BLaER1 treated with 17β-estradiol and CSF1 and Interleukin-3, amounts not matched to agents 10 nM and 100 nM (cell line): ENCODE results near the gene TFF3.

Source experiments
- H3K27ac ChIP-seq, 11 experiments: shearing (Covaris generic); formaldehyde crosslinking; 2 replicates each; pipeline ENCODE4 v1.8.1; 2022
- H3K27me3 ChIP-seq, 11 experiments: shearing (Covaris generic); formaldehyde crosslinking; 2 replicates each; pipeline ENCODE4 v1.8.1; 2022
- H3K36me3 ChIP-seq, 11 experiments: shearing (Covaris generic); formaldehyde crosslinking; 2 replicates each; pipeline ENCODE4 v1.8.1; 2022
- H3K4me1 ChIP-seq, 10 experiments: shearing (Covaris generic); formaldehyde crosslinking; 2 replicates each; pipeline ENCODE4 v1.8.1; 2022
- H3K4me2 ChIP-seq, 11 experiments: shearing (Covaris generic); formaldehyde crosslinking; 2 replicates each; pipeline ENCODE4 v1.8.1; 2022
- H3K4me3 ChIP-seq, 10 experiments: shearing (Covaris generic); formaldehyde crosslinking; 2 replicates each; pipeline ENCODE4 v1.8.1; 2022
- H3K9ac ChIP-seq, 11 experiments: shearing (Covaris generic); formaldehyde crosslinking; 2 replicates each; pipeline ENCODE4 v1.8.1; 2022
- H3K9me3 ChIP-seq, 11 experiments: shearing (Covaris generic); formaldehyde crosslinking; replicated peaks in 1 of 11; 2 replicates each; pipeline ENCODE4 v1.8.1; 2022
- H4K20me1 ChIP-seq, 11 experiments: shearing (Covaris generic); formaldehyde crosslinking; 2 replicates each; pipeline ENCODE4 v1.8.1; 2022
- Cebpa-rat ChIP-seq, 11 experiments: shearing (Covaris generic); IDR thresholded peaks; 2 replicates each; pipeline ENCODE4 v1.8.1; 2022

Gene TFF3

GRCh38 chr21:42307106-42307505, 8.1 kb downstream of the TFF3 start:
- no peak overlapping the region for H3K4me3 ChIP-seq
- peak overlapping the region in 2 of 11 experiments; percentile 4 to 6; a peak in 3 of 22 replicates for H3K9ac ChIP-seq
- H4K20me1 ChIP-seq: peaks cover 0 to 5% (median 0%) of the 10 kb centered on the region in 11 experiments; a peak in 4 of 22 replicates
- H3K27me3 ChIP-seq: peaks cover 0 to 7% (median 0%) of the 10 kb centered on the region in 11 experiments; a peak in 3 of 22 replicates
- H3K27ac ChIP-seq: peak overlapping the region in 1 of 11 experiments; percentile 16; a peak in 1 of 22 replicates
- H3K4me2 ChIP-seq: peak overlapping the region in 10 of 11 experiments; percentile 29 to 87 (median 73); a peak in 19 of 22 replicates
- no peaks in the 10 kb centered on the region for H3K36me3 ChIP-seq
- H3K9me3 ChIP-seq: no peaks in the 10 kb centered on the region
- H3K4me1 ChIP-seq: peaks cover 28 to 93% (median 72%) of the 10 kb centered on the region in 10 experiments
- TF ChIP-seq Cebpa-rat (IDR thresholded peaks at IDR 0.05): no peak

GRCh38 chr21:42306366-42307035, 8.7 kb downstream of the TFF3 start:
- peaks cover 34 to 93% (median 75%) of the 10 kb centered on the region in 10 experiments for H3K4me1 ChIP-seq
- H3K4me3 ChIP-seq: no peak overlapping the region
- H3K9ac ChIP-seq: peak overlapping the region in 2 of 11 experiments; percentile 4 to 6; a peak in 3 of 22 replicates
- peaks cover 0 to 11% (median 0%) of the 10 kb centered on the region in 11 experiments; a peak in 4 of 22 replicates for H4K20me1 ChIP-seq
- H3K4me2 ChIP-seq: peak overlapping the region; percentile 2 to 87 (median 70); a peak in 20 of 22 replicates
- H3K27ac ChIP-seq: 0 out of 22 replicates have a peak overlapping the region, but pooled peaks of 1 of the 11 experiments have one; percentile 16
- no peaks in the 10 kb centered on the region for H3K9me3 ChIP-seq
- H3K36me3 ChIP-seq: no peaks in the 10 kb centered on the region
- peaks cover 0 to 5% (median 0%) of the 10 kb centered on the region in 11 experiments; a peak in 1 of 22 replicates for H3K27me3 ChIP-seq
- TF ChIP-seq Cebpa-rat (IDR thresholded peaks at IDR 0.05): no peak

GRCh38 chr21:42305707-42306147, 9.5 kb downstream of the TFF3 start:
- Histone ChIP-seq H3K9me3 (no peaks in the 10 kb centered on the region), H3K4me3 (no peak overlapping the region), H3K4me1 (peaks cover 42 to 91% (median 79%) of the 10 kb centered on the region in 10 experiments), H3K36me3 (no peaks in the 10 kb centered on the region), H3K27me3 (peaks cover 0 to 5% (median 0%) of the 10 kb centered on the region in 11 experiments; a peak in 1 of 22 replicates), H3K27ac (no peak overlapping the region), H3K4me2 (peak overlapping the region in 8 of 11 experiments; percentile 60 to 87 (median 76); a peak in 15 of 22 replicates), H3K9ac (no peak overlapping the region), H4K20me1 (peaks cover 0 to 19% (median 0%) of the 10 kb centered on the region in 11 experiments; a peak in 4 of 22 replicates)
- no peak for TF ChIP-seq Cebpa-rat (IDR thresholded peaks at IDR 0.05)

GRCh38 chr21:42304556-42305454, 10.4 kb downstream of the TFF3 start:
- Histone ChIP-seq H3K27me3 (no peaks in the 10 kb centered on the region), H3K27ac (no peak overlapping the region), H3K4me2 (peak overlapping the region in 6 of 11 experiments; percentile 10 to 85 (median 32); a peak in 7 of 22 replicates), H3K36me3 (peaks cover 0 to 4% (median 0%) of the 10 kb centered on the region in 11 experiments; a peak in 2 of 22 replicates), H4K20me1 (peaks cover 0 to 28% (median 0%) of the 10 kb centered on the region in 11 experiments; a peak in 4 of 22 replicates), H3K4me3 (no peak overlapping the region), H3K9ac (no peak overlapping the region), H3K4me1 (peaks cover 42 to 82% (median 71%) of the 10 kb centered on the region in 10 experiments), H3K9me3 (no peaks in the 10 kb centered on the region)
- TF ChIP-seq Cebpa-rat (IDR thresholded peaks at IDR 0.05): no peak

GRCh38 chr21:42303443-42303842, 11.8 kb downstream of the TFF3 start:
- peaks cover 0 to 41% (median 0%) of the 10 kb centered on the region in 11 experiments; a peak in 4 of 22 replicates for H4K20me1 ChIP-seq
- no peak overlapping the region for H3K4me2 ChIP-seq
- no peak overlapping the region for H3K27ac ChIP-seq
- no peaks in the 10 kb centered on the region for H3K27me3 ChIP-seq
- H3K4me3 ChIP-seq: no peak overlapping the region
- peaks cover 31 to 74% (median 63%) of the 10 kb centered on the region in 10 experiments for H3K4me1 ChIP-seq
- TF ChIP-seq Cebpa-rat (IDR thresholded peaks at IDR 0.05): no peak
- H3K36me3 ChIP-seq: peaks cover 0 to 13% (median 3%) of the 10 kb centered on the region in 11 experiments; a peak in 6 of 22 replicates
- no peak overlapping the region for H3K9ac ChIP-seq
- H3K9me3 ChIP-seq: no peaks in the 10 kb centered on the region

GRCh38 chr21:42302794-42303193, 12.4 kb downstream of the TFF3 start:
- peaks cover 0 to 47% (median 0%) of the 10 kb centered on the region in 11 experiments; a peak in 4 of 22 replicates for H4K20me1 ChIP-seq
- H3K9me3 ChIP-seq: no peaks in the 10 kb centered on the region
- TF ChIP-seq Cebpa-rat (IDR thresholded peaks at IDR 0.05): no peak
- peak overlapping the region in 1 of 11 experiments; percentile 61; a peak in 2 of 22 replicates for H3K4me2 ChIP-seq
- peaks cover 0 to 17% (median 7%) of the 10 kb centered on the region in 11 experiments; a peak in 12 of 22 replicates for H3K36me3 ChIP-seq
- peaks cover 26 to 68% (median 57%) of the 10 kb centered on the region in 10 experiments for H3K4me1 ChIP-seq
- H3K27me3 ChIP-seq: no peaks in the 10 kb centered on the region
- no peak overlapping the region for H3K4me3 ChIP-seq
- H3K27ac ChIP-seq: no peak overlapping the region
- H3K9ac ChIP-seq: no peak overlapping the region

- Histone ChIP-seq H3K9ac (peak overlapping the region in 5 of 11 experiments; percentile 0 to 38 (median 21); a peak in 4 of 22 replicates), H3K27ac (no peak overlapping the region; a peak in 1 of 22 replicates)
- TF ChIP-seq Cebpa-rat (IDR thresholded peaks at IDR 0.05): no peak
These were observed 13.0 kb downstream of the TFF3 start for GRCh38 chr21:42302076-42302650.

More at GRCh38 chr21:42302076-42302650, 13.0 kb downstream of the TFF3 start:
- Histone ChIP-seq H4K20me1 (peaks cover 0 to 47% (median 0%) of the 10 kb centered on the region in 11 experiments; a peak in 4 of 22 replicates), H3K27me3 (no peaks in the 10 kb centered on the region), H3K36me3 (peaks cover 0 to 23% (median 13%) of the 10 kb centered on the region in 11 experiments; a peak in 15 of 22 replicates), H3K4me1 (peaks cover 24 to 61% (median 50%) of the 10 kb centered on the region in 10 experiments), H3K9me3 (no peaks in the 10 kb centered on the region), H3K4me3 (no peak overlapping the region), H3K4me2 (peak overlapping the region; percentile 34 to 82 (median 67); a peak in 21 of 22 replicates)
